CD4-positive, alpha-beta T cell treated with Interleukin-2 at 100 ng/mL for 4 hours (primary cell): ENCODE data around the gene KCNK13.
"Not testable (repeated sequence)": the region's sequence is repeated elsewhere in the genome, so short reads cannot be mapped to it uniquely, and the experiment has no call there.

Experiments used
- DNase-seq: peaks from one replicate; pipeline ENCODE4 v3.0.0-alpha.2; 2020; ENCODE audit warnings: low spot score

The KCNK13 gene

DNA sequence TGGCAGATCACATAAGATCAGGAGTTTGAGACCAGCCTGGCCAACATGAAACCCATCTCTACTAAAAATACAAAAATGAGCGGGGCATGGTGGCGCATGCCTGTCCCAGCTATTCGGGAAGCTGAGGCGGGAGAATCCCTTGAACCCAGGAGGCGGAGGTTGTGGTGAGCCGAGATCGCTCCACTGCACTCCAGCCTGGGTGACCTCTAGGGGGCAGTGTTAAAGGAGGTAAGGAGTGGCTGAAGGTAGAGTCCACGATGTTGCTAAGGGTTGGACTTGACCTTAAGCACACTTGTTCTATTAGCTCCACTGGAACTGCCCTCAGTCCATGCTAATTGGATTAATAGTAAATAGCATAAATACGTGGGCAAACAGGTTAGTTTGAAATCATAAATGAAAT lies 132.1 kb downstream of the KCNK13 start:
- peak; percentile 10 for DNase-seq

DNA sequence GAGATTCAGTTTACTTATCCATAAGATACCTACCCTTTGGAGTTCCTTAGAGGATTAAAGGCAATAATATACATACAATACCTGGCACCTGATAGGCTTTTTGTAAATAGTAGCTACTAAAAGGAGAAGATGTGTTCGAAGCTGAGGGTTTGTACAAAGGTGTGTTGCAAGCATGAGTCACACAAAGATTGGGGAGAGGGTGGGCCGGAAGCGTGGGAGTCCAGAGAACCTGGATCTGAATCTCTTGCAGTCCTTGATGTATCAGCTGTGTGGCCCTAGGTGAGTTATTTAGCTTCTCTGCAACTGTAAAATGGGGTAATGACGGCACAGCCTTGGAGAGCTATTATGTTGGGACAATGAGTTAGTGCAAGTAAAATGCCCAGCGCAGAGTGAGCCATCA lies 132.9 kb downstream of the KCNK13 start:
- no peak for DNase-seq

DNA sequence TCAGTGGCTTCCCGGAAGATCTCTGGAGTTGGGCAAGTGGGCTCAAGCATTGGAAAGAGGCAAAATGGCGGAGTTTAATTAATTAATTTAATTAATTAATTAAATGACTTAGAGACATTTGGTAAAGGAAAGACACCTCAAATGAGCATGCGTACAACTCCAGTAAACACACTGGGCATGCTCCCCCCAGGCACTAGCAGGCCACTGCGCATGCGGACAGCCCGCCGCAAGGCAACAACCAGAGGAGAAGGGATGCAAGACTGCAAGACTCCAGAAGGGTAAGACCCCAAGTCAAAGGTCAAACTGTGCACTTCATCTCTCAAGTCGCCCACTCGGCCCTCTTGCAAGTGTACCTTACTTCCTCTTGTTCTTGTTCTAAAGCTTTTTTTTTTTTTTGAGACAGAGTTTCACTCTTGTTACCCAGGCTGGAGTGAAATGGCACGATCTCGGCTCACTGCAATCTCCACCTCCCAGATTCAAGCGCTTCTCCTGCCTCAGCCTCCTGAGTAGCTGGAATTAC lies 136.8 kb downstream of the KCNK13 start:
- no peak for DNase-seq

DNA sequence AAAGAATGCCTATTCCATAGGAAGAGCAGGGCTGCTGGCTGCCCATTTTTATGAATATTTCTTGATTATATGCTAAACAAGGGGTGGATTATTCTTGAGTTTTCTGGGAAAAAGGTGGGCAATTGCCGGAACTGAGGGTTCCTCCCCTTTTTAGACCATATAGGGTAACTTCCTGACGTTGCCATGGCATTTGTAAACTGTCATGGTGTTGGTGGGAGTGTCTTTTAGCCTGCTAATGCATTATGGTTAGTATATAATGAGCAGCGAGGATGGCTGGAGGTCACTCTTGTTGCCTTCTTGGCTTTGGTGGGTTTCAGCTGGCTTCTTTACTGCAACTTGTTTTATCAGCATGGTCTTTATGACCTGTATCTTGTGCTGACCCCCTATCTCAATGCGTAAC lies 138.8 kb downstream of the KCNK13 start:
- not testable (repeated sequence) for DNase-seq

DNA sequence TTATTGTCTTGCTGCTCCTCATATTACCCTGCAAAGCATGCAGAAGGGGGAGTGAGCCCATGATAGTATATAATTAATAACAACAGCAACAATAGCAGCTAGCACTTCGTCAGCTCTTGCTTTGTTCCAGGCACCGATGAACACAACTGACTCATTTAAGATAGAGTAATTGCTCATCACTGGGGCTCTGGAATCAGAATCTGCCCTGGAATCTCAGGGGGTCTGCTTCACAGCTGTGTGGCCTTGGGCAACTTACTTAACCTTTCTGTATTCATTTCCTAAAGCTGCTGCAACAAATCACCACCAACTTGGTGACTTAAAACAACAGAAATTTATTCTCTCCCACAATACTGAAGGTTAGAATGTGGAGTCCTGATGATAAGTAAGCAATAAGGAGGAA lies 139.6 kb downstream of the KCNK13 start:
- DNase-seq, result no peak

DNA sequence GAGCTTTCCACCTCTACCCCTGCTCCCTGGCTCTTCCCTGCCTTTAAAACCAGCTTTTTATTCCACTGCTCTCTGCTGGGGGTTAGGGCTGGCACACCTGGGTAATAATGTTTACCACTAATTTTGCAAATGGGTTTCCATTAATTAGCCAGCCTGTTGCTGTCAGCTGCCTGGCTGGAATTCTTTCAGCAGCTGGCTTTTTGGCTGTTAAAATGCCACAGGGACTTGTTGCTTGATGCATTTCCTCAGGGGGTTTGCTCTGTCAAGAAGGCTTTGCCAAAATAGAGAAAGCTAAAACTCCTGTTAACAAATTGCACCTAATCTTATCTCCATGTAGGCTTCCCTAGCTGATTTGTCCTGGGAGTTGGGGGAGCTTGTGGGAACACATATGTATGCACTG lies 142.7 kb downstream of the KCNK13 start:
- no peak for DNase-seq

DNA sequence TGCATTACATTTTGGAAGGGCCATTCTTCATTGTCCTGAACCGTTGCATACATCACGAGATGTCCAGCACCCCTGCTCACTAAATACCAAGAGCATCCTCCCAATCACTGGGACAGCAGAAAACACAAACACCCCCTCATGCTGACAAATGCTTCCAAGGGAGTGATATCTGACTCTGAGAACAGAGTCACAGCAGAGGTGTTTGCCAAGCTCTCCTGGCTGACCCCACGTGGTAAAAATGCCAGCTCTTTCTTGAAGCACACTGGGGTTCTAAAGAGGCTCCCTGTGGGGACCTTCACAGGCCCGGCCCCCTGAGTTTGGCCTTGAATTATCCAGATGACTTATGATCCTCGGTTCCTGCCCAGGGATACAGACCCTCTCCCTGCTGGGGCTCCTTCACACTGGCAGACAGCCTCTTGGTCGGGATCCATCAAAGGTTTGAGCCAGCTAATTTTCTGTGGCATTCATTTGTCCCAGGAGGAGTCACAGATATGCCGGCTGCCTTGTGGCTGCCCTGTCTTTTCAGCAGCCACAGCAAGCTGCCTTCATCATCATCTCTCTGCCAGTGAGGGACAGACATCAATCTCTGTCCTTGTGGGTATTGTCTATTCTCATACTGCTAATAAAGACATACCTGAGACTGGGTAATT lies 151.4 kb downstream of the KCNK13 start:
- no peak for DNase-seq

GRCh38 chr14:90228478-90228877 lies 166.7 kb downstream of the KCNK13 start:
- DNase-seq, result no peak

GRCh38 chr14:90229942-90230341 lies 168.1 kb downstream of the KCNK13 start:
- DNase-seq, result not testable (repeated sequence)
